GM23248 (cell line): ENCODE measurements around the gene PAPOLB.

Source experiments
- EZH2 ChIP-seq: fragments of 200-600 bp; sonication (generic); IDR thresholded peaks from 2 replicates; pipeline ENCODE4 v1.6.1; 2018; ENCODE audit warnings: antibody characterized with exemption, mild to moderate bottlenecking; ENCODE audit not compliant: insufficient read depth, poor library complexity, severe bottlenecking
- EZH2phosphoT487 ChIP-seq: fragments of 200-600 bp; sonication (generic); IDR thresholded peaks from 2 replicates; pipeline ENCODE4 v1.6.1; 2018; ENCODE audit warnings: antibody characterized with exemption, moderate library complexity, mild to moderate bottlenecking, low read depth; ENCODE audit not compliant: insufficient read depth

DNA sequence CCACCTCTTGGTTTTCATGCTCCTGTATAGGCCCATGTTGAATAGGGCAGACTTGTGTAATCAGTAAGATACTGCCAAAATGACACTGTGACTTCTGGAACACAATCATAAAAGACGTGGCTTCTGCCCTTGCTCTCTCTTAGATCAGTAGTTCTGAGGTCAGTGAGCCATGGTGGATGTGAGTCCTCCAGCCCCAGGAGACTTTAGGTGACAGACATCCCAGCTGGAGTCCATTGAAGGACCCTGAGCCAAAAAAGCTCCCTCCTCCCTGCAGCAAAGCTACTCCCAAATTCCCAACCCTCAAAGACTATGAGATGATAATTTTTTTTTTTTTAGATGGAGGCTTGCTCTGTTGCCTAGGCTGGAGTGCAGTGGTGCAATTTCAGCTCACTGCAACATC is 24.8 kb upstream of the PAPOLB start:
- TF ChIP-seq EZH2: no peak
- TF ChIP-seq EZH2phosphoT487: no peak
